Activated naive CD8-positive, alpha-beta T cell treated with anti-CD3 and anti-CD28 coated beads for 36 hours (primary cell): ENCODE results near the gene SCNN1A. TPM values are rescaled to one million over a fixed set of nuclear protein-coding genes. Genes with fewer than 3 reads are reported as not detected.
"Not testable (repeated sequence)": the region's sequence is repeated elsewhere in the genome, so short reads cannot be mapped to it uniquely, and the experiment has no call there.

Source experiments
- DNase-seq: peaks from one replicate; pipeline ENCODE4 v3.0.0; 2021
- H3K27ac Mint-ChIP-seq: one replicate; pipeline ENCODE4 v1.8.0; 2022; ENCODE audit warnings: mild to moderate bottlenecking, moderate library complexity, mixed read lengths
- H3K27me3 Mint-ChIP-seq: one replicate; pipeline ENCODE4 v1.8.0; 2022; ENCODE audit warnings: mild to moderate bottlenecking, mixed read lengths
- H3K36me3 Mint-ChIP-seq: one replicate; pipeline ENCODE4 v1.8.0; 2021; ENCODE audit warnings: mild to moderate bottlenecking, mixed read lengths
- H3K4me1 Mint-ChIP-seq: one replicate; pipeline ENCODE4 v1.8.0; 2021; ENCODE audit warnings: mixed read lengths
- H3K4me3 Mint-ChIP-seq: one replicate; pipeline ENCODE4 v1.8.0; 2022; ENCODE audit warnings: mild to moderate bottlenecking, moderate library complexity, mixed read lengths
- H3K9me3 Mint-ChIP-seq: one replicate; pipeline ENCODE4 v1.8.0; 2022; ENCODE audit warnings: mixed read lengths
- total RNA-seq, 2 experiments: library from RNA; stranded (reverse); gene quantifications; one replicate each; pipeline ENCODE4 v1.2.3, GENCODE V29; 2021

SCNN1A gene
- total RNA-seq, 2 experiments from 2014 or later = 2.7 to 3.7 TPM

GRCh38 chr12:6347367-6348338, 27.7 kb downstream of the SCNN1A start:
- Mint-ChIP-seq H3K27me3 (no peaks in the 10 kb centered on the region), H3K27ac (peak overlapping the region; percentile 54), H3K36me3 (no peaks in the 10 kb centered on the region), H3K4me3 (no peak overlapping the region), H3K4me1 (peaks cover 37% of the 10 kb centered on the region), H3K9me3 (peaks cover 2% of the 10 kb centered on the region)
- no peak for DNase-seq

GRCh38 chr12:6346942-6347341, 28.4 kb downstream of the SCNN1A start:
- H3K4me3 Mint-ChIP-seq = no peak overlapping the region

GRCh38 chr12:6346235-6346832, 29.0 kb downstream of the SCNN1A start:
- Mint-ChIP-seq H3K9me3 (peaks cover 2% of the 10 kb centered on the region), H3K36me3 (peaks cover 1% of the 10 kb centered on the region), H3K4me1 (peaks cover 39% of the 10 kb centered on the region), H3K27ac (no peak overlapping the region), H3K27me3 (no peaks in the 10 kb centered on the region), H3K4me3 (no peak overlapping the region)
- DNase-seq = no peak

More at GRCh38 chr12:6346942-6347341, 28.4 kb downstream of the SCNN1A start:
- Mint-ChIP-seq H3K9me3 (peaks cover 2% of the 10 kb centered on the region), H3K4me1 (peaks cover 39% of the 10 kb centered on the region), H3K27me3 (no peaks in the 10 kb centered on the region), H3K27ac (no peak overlapping the region), H3K36me3 (no peaks in the 10 kb centered on the region)
- DNase-seq = no peak

- peak; percentile 53 for DNase-seq
- Mint-ChIP-seq H3K36me3 (peaks cover 5% of the 10 kb centered on the region), H3K4me1 (peaks cover 39% of the 10 kb centered on the region)
These were observed 29.9 kb downstream of the SCNN1A start for GRCh38 chr12:6345319-6346091.

GRCh38 chr12:6344101-6344660, 31.2 kb downstream of the SCNN1A start:
- peaks cover 39% of the 10 kb centered on the region for H3K4me1 Mint-ChIP-seq
- not testable (repeated sequence) for H3K4me3 Mint-ChIP-seq, H3K9me3 Mint-ChIP-seq, H3K27me3 Mint-ChIP-seq, DNase-seq, H3K27ac Mint-ChIP-seq, H3K36me3 Mint-ChIP-seq

More at GRCh38 chr12:6345319-6346091, 29.9 kb downstream of the SCNN1A start:
- Mint-ChIP-seq H3K4me3 (no peak overlapping the region), H3K27ac (peak overlapping the region; percentile 70), H3K27me3 (no peaks in the 10 kb centered on the region), H3K9me3 (peaks cover 2% of the 10 kb centered on the region)

- no peak overlapping the region for H3K27ac Mint-ChIP-seq
- H3K27me3 Mint-ChIP-seq = no peaks in the 10 kb centered on the region
- H3K4me3 Mint-ChIP-seq = no peak overlapping the region
- no peak for DNase-seq
- peaks cover 5% of the 10 kb centered on the region for H3K36me3 Mint-ChIP-seq
- H3K4me1 Mint-ChIP-seq = peaks cover 39% of the 10 kb centered on the region
- peaks cover 2% of the 10 kb centered on the region for H3K9me3 Mint-ChIP-seq
These were observed 31.8 kb downstream of the SCNN1A start for GRCh38 chr12:6343518-6343917.

GRCh38 chr12:6342140-6342889, 33.0 kb downstream of the SCNN1A start:
- no peaks in the 10 kb centered on the region for H3K27me3 Mint-ChIP-seq
- H3K27ac Mint-ChIP-seq = no peak overlapping the region

GRCh38 chr12:6341417-6342139, 33.8 kb downstream of the SCNN1A start, which contains the start of gene TNFRSF1A:
TSS of gene TNFRSF1A (minus strand) at chr12:6342076. CDS start at chr12:6341814, 262 bp downstream.
- Mint-ChIP-seq H3K4me3 (peak within 1 kb of the TSS; percentile 49), H3K9me3 (no peaks in the 10 kb centered on the region), H3K27me3 (no peaks in the 10 kb centered on the region), H3K4me1 (peaks cover 30% of the 10 kb centered on the region), H3K27ac (no peak within 1 kb of the TSS), H3K36me3 (peaks cover 5% of the 10 kb centered on the region)
- DNase-seq = peak; percentile 48

More at GRCh38 chr12:6342140-6342889, 33.0 kb downstream of the SCNN1A start:
- Mint-ChIP-seq H3K9me3 (peaks cover 2% of the 10 kb centered on the region), H3K36me3 (peaks cover 5% of the 10 kb centered on the region), H3K4me3 (no peak overlapping the region), H3K4me1 (peaks cover 35% of the 10 kb centered on the region)
- DNase-seq = no peak

GRCh38 chr12:6340745-6341416, 34.5 kb downstream of the SCNN1A start:
- Mint-ChIP-seq H3K4me1 (peaks cover 33% of the 10 kb centered on the region), H3K4me3 (no peak overlapping the region), H3K27ac (no peak overlapping the region), H3K9me3 (no peaks in the 10 kb centered on the region), H3K36me3 (peaks cover 8% of the 10 kb centered on the region), H3K27me3 (no peaks in the 10 kb centered on the region)
- DNase-seq = no peak

GRCh38 chr12:6340032-6340638, 35.2 kb downstream of the SCNN1A start:
- H3K9me3 Mint-ChIP-seq = no peaks in the 10 kb centered on the region
- H3K27me3 Mint-ChIP-seq = no peaks in the 10 kb centered on the region
- peaks cover 8% of the 10 kb centered on the region for H3K36me3 Mint-ChIP-seq
- no peak for DNase-seq
- H3K4me1 Mint-ChIP-seq = peaks cover 33% of the 10 kb centered on the region
- H3K27ac Mint-ChIP-seq = no peak overlapping the region
- no peak overlapping the region for H3K4me3 Mint-ChIP-seq

GRCh38 chr12:6338955-6339354, 36.4 kb downstream of the SCNN1A start:
- DNase-seq = no peak
- Mint-ChIP-seq H3K4me3 (no peak overlapping the region), H3K27me3 (no peaks in the 10 kb centered on the region), H3K36me3 (peaks cover 16% of the 10 kb centered on the region), H3K9me3 (no peaks in the 10 kb centered on the region), H3K4me1 (peaks cover 43% of the 10 kb centered on the region), H3K27ac (no peak overlapping the region)

GRCh38 chr12:6338536-6338935, 36.8 kb downstream of the SCNN1A start:
- DNase-seq = peak; percentile 22
- Mint-ChIP-seq H3K4me1 (peaks cover 47% of the 10 kb centered on the region), H3K36me3 (peaks cover 19% of the 10 kb centered on the region)
- H3K4me3 Mint-ChIP-seq, H3K27me3 Mint-ChIP-seq, H3K27ac Mint-ChIP-seq, H3K9me3 Mint-ChIP-seq: not testable (repeated sequence)

- peaks cover 24% of the 10 kb centered on the region for H3K36me3 Mint-ChIP-seq
- H3K27ac Mint-ChIP-seq = no peak overlapping the region
- no peak for DNase-seq
- H3K4me3 Mint-ChIP-seq = no peak overlapping the region
- no peaks in the 10 kb centered on the region for H3K9me3 Mint-ChIP-seq
- peaks cover 47% of the 10 kb centered on the region for H3K4me1 Mint-ChIP-seq
- no peaks in the 10 kb centered on the region for H3K27me3 Mint-ChIP-seq
These were observed 37.4 kb downstream of the SCNN1A start for GRCh38 chr12:6337958-6338433.
